ENCODE data around the gene FHL2. TPM values are rescaled to one million over a fixed set of nuclear protein-coding genes. Genes with fewer than 3 reads are reported as not detected.
A peak's percentile ranks its signal among the peaks of the same experiment; 100 is the strongest.
"Not testable (repeated sequence)": the region's sequence is repeated elsewhere in the genome, so short reads cannot be mapped to it uniquely, and the experiment has no call there.

Gene FHL2
- total RNA-seq, 1 donor from 2014 or later = 208 TPM

DNA sequence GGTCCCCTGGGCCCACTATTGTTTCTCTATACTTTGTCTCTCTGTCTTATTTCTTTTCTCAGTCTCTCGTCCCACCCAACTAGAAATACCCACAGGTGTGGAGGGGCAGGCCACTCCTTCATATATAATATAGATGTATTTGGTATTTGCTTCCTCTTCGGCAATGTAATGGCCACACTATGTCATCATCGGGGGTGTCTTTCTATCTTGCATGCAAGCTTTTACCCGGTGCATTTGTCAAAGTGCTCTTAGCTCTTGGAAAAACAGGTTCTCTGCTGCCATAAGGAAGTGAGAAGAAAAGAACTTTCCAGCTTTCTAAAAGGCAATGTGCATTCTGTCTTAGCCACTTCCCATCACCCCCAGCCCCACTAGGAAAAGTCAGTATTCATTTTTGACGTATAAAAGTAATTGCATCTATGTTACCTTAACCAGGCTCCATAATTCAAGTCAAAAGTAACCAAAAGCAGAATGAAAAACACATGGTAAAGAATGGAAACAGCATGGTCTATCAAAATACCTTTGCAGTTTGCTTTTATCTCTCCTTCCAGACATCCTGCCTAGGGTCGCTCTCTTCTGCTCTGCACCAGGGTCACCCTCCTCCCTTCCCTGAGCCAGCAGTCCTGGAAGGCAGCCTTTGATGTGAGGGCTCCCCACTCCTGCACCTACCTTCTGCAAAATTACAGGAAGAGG is 27.2 kb upstream of the FHL2 start:
- intact Hi-C loops (cut with DNase I) = no loop called here
- DNase-seq (ENCODE audit: low spot score) = no peak
- no peak for ATAC-seq

GRCh38 chr2:105424836-105425235 is 26.0 kb upstream of the FHL2 start:
- ATAC-seq; DNase-seq (ENCODE audit: low spot score); intact Hi-C loops (cut with DNase I): not testable (repeated sequence)

- no peak for ATAC-seq
- intact Hi-C loops (cut with DNase I) = no loop called here
Measured at GRCh38 chr2:105422801-105423200, 23.9 kb upstream of the FHL2 start.

DNA sequence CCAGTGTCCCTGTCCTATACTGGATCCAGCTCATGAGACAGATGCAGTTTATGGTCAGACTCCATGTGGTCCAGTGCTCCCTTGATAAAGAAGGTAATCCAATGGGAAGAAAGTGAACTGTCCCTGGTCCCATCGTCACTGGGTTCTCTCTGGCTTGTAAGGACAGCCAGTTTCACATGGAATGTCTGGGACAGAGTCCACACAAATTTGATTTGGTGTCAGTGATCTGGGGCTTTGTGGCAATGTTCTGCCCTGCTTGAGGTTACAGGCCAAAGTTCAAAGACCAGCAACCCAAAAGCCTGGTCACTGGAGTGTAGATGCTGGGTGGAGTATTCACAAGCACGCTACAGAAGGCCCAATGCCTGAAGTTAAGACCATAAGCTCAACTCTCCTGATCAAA is 22.2 kb upstream of the FHL2 start:
- no peak for DNase-seq (ENCODE audit: low spot score)
- no peak for ATAC-seq
- intact Hi-C loops (cut with DNase I) = no loop called here

More at GRCh38 chr2:105422801-105423200, 23.9 kb upstream of the FHL2 start:
- DNase-seq (ENCODE audit: low spot score) = no peak

DNA sequence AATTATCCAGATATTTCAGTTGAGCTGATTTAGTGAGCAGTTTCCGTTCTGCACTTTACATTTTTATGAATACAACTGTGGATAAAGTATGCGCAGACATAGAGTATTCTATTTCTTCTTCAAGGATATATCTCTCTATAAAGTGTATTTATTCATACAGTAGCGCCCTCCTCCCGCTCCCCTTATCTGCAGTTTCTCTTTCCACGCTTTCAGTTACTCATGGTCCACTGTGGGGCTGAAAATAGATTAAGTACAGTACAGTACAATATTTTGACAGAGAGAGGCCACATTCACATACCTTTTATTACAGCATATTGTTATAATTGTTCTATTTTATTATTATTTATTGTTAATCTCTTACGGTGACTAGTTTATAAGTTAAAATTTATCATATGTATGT is 19.7 kb upstream of the FHL2 start:
- intact Hi-C loops (cut with DNase I) = no loop called here
- no peak for DNase-seq (ENCODE audit: low spot score)
- ATAC-seq = no peak

DNA sequence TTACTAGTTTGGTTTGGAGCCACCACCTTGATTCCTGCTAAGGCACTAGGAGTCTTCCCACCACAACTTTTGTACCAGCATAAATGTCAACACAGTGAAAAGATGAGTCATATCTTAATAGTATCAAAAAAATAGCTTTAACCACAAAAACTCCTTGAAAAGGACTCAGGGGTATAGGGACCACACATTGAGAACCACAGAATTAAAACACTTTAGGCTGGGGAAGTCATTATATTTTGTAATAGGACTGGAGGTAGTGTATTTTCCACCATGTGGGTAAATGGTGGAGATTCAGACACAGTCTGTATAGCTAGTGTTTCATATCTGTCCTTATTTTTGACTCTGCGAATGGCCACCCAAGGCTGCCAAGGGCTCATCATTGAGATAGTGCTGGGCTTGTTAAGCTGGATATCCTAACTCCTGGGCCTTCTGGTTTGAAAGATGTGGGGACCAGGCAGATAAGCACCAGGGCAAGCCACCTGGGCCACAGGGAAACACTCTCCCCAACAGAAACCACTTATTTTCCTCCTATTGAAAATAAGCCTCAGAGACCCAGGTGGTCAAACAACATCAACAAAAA is 19.1 kb upstream of the FHL2 start:
- DNase-seq (ENCODE audit: low spot score) (no peak), ATAC-seq (no peak)
- intact Hi-C loops (cut with DNase I) = no loop called here

- intact Hi-C loops (cut with DNase I) = no loop called here
- no peak for DNase-seq (ENCODE audit: low spot score)
- no peak for ATAC-seq
Measured at GRCh38 chr2:105416156-105416555, 17.3 kb upstream of the FHL2 start.

DNA sequence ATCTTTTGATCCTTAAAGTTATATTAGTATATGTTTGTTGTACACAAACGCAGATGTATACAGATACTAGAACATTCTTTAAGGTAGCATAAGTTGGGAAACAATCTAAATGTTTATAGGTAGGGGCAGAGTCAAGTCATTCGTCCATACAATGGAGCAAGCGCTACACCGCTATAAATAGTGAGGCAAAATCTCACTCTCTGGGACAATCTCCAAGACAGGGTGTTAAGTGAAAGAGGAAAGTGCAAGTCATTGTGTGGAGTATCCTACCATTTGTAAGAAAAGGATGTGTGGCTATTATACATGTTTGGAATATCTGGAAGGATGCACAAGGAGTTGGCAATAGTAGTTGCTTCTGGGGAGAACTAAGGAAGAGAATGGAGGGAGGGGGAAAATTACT is 16.2 kb upstream of the FHL2 start:
- DNase-seq (ENCODE audit: low spot score) (no peak), ATAC-seq (no peak)
- intact Hi-C loops (cut with DNase I) = no loop called here

- intact Hi-C loops (cut with DNase I) = no loop called here
- ATAC-seq (peak; percentile 25), DNase-seq (ENCODE audit: low spot score) (no peak)
Measured at GRCh38 chr2:105413206-105413605, 14.4 kb upstream of the FHL2 start.

- intact Hi-C loops (cut with DNase I) = no loop called here
- ATAC-seq (no peak), DNase-seq (ENCODE audit: low spot score) (no peak)
Measured at GRCh38 chr2:105412584-105412983, 13.7 kb upstream of the FHL2 start.

- intact Hi-C loops (cut with DNase I) = no loop called here
- no peak for ATAC-seq
- no peak for DNase-seq (ENCODE audit: low spot score)
Measured at GRCh38 chr2:105411720-105412407, 13.0 kb upstream of the FHL2 start.

DNA sequence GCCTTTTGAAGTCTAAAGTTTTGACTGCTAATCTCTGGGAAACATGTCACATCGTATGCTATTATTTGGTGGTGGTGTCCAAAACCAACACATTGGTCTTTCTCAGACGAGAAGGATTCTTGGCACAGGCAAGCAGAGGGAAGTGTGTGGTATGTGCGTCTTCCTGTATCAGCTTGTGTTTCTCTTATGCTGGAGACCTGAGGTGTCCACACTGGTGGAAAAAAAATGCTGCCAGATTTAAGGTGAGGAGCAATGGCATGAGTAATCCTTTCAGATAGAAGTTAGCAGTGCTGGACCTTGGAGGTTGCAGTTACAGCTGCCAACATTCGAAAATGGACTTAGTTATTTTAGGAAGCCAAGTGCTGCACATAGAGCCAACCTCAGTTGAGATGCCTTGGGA is 11.7 kb upstream of the FHL2 start:
- intact Hi-C loops (cut with DNase I) = no loop called here
- peak; percentile 4 for ATAC-seq
- no peak for DNase-seq (ENCODE audit: low spot score)

GRCh38 chr2:105409717-105410116 is 10.9 kb upstream of the FHL2 start:
- intact Hi-C loops (cut with DNase I) = no loop called here
- DNase-seq (ENCODE audit: low spot score) = peak; percentile 77
- peak; percentile 84 for ATAC-seq

GRCh38 chr2:105407946-105408743 is 9.3 kb upstream of the FHL2 start:
- no peak for DNase-seq (ENCODE audit: low spot score)
- intact Hi-C loops (cut with DNase I) = no loop called here
- peak; percentile 19 for ATAC-seq

- ATAC-seq = no peak
- intact Hi-C loops (cut with DNase I) = no loop called here
- DNase-seq (ENCODE audit: low spot score) = no peak
Measured at GRCh38 chr2:105406221-105406620, 7.4 kb upstream of the FHL2 start.

DNA sequence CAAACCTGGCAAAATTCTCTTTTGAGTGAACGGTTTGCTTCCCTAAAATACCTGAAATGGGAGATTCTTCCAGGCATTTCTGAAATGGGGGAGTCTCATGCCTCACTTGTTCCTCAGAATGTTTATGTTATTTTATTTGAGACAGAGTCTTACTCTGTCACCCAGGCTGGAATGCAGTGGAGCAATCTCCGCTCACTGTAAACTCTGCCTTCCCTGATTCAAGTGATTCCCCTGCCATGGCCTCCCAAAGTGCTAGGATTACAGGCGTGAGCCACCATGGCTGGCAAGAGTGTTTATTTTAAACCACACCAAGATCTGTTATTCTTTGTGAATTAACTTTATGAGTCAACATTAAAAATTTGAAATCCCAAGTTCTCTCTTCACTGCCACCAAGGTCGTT is 6.4 kb upstream of the FHL2 start:
- no peak for DNase-seq (ENCODE audit: low spot score)
- intact Hi-C loops (cut with DNase I) = no loop called here
- ATAC-seq = no peak

GRCh38 chr2:105404736-105405135 is 5.9 kb upstream of the FHL2 start:
- intact Hi-C loops (cut with DNase I) = no loop called here
- DNase-seq (ENCODE audit: low spot score) (no peak), ATAC-seq (no peak)

DNA sequence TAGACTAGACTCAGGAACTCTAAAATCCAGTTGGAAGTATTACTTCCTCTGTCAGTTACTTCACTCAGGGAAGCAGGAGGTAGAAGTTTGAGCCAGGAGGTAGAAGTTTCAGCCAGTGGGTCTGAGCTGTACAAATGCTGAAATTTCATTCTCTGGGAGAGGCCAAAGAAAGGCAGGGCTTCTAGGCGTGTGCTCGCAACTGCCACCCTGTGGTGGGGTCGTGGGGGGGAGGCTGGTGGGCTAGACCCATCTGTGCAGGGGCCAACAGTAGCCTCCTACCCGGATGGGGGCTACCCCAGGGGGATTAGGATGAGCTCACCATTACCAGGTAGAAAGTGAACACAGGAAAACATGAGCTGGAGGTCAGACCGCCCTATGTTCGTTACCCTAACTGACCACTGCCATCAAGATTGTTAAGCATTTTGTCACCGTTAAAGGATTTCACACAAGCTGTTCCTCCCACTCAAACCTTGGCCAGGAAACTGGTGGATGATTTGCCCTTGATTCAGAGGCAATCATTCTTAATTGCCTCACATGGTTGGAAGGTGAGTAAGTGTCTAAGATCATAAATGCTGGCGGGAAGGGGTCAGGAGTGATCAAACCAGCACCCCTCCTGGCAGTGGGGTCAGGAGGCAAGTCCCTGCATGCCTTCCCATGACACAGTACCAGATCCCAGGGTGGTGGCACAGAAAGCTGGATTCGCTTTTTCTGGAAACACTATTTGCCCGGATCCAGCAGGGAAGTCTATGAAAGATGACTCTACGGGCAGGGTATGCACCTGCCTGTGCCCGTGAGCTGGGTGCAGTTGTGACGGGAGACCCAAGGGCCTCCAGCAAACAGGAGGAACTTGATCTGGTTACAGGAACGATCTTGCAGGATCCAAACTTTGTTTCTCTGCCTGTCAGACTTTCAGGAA is 5.2 kb upstream of the FHL2 start:
- no peak for DNase-seq (ENCODE audit: low spot score)
- intact Hi-C loops (cut with DNase I) = no loop called here
- no peak for ATAC-seq
